GM18907 (cell line): ENCODE data around the gene TUBB2A.

Experiments used
- ATAC-seq: cut with Tn5 transposase; IDR thresholded peaks from one replicate; pipeline ENCODE4 v1.9.1; 2021; ENCODE audit warnings: mild to moderate bottlenecking, moderate library complexity; ENCODE audit not compliant: unreplicated experiment

TUBB2A gene

GRCh38 chr6:3124667-3125066, 32.7 kb downstream of the TUBB2A start:
- ATAC-seq: no peak

GRCh38 chr6:3122823-3123182, 34.5 kb downstream of the TUBB2A start:
- ATAC-seq: no peak

- no peak for ATAC-seq
Measured at GRCh38 chr6:3120765-3121089, 36.6 kb downstream of the TUBB2A start.

GRCh38 chr6:3119040-3119723, 38.2 kb downstream of the TUBB2A start:
- peak; percentile 35 for ATAC-seq

DNA sequence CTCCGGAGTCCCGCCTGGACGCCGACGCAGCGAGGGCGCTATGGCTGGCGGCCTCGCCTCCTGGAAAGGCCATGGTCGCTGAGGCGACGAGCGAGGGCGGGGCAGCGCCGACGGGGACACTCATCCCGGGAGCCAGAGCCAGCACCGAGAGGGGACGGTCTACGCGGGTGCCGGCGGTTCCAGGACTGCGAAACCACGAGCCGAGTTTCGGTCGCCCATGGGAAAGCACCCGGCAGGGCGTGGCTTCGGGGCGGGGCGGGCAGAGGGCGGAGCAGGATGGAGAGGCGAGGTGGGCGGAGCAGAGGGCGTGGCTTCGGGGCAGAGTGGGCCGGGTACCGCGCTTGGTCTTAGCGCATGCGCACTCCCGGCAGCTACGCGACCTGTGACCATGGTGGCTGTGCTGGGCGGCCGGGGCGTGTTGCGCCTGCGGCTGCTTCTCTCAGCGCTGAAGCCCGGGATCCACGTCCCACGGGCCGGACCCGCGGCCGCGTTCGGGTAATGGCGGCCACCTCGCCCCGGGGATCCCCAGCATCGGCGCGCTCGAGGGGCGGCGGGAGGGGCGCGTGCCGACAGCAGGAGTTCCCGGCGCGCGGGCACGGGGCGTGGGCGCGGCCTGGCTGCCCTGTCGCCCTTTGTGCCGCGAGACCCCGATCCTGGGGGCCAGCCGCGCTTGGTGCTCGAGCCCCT, 38.8 kb downstream of the TUBB2A start, which contains the start of gene BPHL:
BPHL (plus strand) TSS at position 359 of the 687 bp plus-strand sequence; CDS start at position 389, 30 bp downstream.
- peak; percentile 92 for ATAC-seq

DNA sequence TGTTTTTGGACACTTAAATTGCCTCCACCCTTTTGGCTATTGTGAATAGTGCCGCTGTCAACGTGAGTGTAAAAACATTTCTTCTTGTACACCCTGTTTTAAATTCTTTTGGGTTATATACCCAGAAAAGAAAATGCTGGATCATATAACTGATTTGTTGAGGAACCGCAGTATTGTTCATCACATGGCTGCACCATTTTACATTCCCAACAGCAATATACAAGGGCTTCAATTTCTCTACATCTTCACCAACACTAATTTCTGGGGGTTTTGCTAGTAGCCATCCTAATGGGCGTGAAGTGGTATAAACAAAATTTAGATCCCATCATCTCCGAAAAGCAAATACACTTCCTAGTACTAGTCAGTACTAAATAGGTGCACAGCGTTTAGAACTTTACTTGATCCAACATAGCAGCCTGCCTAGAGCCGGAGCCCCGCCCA, 39.4 kb downstream of the TUBB2A start:
- ATAC-seq: no peak

- no peak for ATAC-seq
Measured at GRCh38 chr6:3114377-3114776, 43.0 kb downstream of the TUBB2A start.

DNA sequence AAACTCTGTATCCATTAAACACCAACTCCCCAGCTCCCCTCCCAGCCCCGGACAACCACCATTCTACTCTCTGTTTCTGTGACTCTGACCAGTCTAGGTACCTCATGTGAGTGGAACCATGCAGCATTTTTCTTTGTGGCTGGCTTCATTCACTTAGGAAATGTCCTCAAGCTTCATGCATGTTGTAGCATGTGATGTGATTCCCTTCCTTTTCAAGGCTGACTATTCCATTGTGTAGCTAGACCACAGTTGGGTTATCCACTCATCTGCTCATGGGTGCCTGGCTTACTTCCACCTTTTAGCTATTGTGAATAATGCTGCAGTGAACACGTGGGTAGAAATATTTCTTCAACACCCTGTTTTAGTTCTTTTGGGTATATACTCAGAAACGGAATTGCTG, 47.6 kb downstream of the TUBB2A start:
- ATAC-seq: no peak

GRCh38 chr6:3108746-3109414, 48.5 kb downstream of the TUBB2A start:
- no peak for ATAC-seq
